K562 (cell line): ENCODE measurements around the gene ZDHHC14. TPM values are rescaled to one million over a fixed set of nuclear protein-coding genes. Genes with fewer than 3 reads are reported as not detected.
A peak's percentile ranks its signal among the peaks of the same experiment; 100 is the strongest.

Source experiments
- ATAC-seq: fragments of 200-7000 bp; cut with Tn5 transposase; 3 replicates; pipeline ENCODE4 v1.9.1; 2020; ENCODE audit warnings: moderate library complexity
- BruUV-seq: library from RNA; stranded (reverse); fragments of 400-500 nt; replicated peaks from 2 replicates; lab custom pipeline; 2021; lab: Mats Ljungman, UMichigan
- CTCF ChIA-PET: fragments of 300-600 bp; formaldehyde crosslinking; extraction: SDS; loops from one replicate; lab custom pipeline; 2021; ENCODE audit warnings: low intra/inter-chr PET ratio; lab: Yijun Ruan, JAX
- POLR2A ChIA-PET: fragments of 300-600, 350-650 bp; sonication (Branson Sonifier 250); formaldehyde crosslinking; extraction: SDS; loops from one replicate; lab custom pipeline; 2021; ENCODE audit warnings: antibody characterized with exemption, inconsistent platforms; lab: Yijun Ruan, JAX
- DNase-seq, 4 experiments: peaks; one replicate each; pipeline versions ENCODE4 v3.0.0 to v3.0.0-alpha.2; 2011 to 2018; ENCODE audit warnings: low spot score in 3 of 4, mixed read lengths in 3 of 4; ENCODE audit errors: extremely low read depth in 1 of 4
- FAIRE-seq: peaks from 2 replicates; lab custom pipeline; 2011; peaks lifted over from hg19 to GRCh38; lab: Jason Lieb, UNC
- H2AFZ ChIP-seq: 2 replicates; pipeline ENCODE4 v1.6.0; 2011; ENCODE audit warnings: low read depth, low read length, control low read depth, inconsistent platforms
- H3K27ac ChIP-seq: fragments of 200-600 bp; 3 replicates; pipeline ENCODE4 v1.8.0; 2011; ENCODE audit warnings: low read depth, mild to moderate bottlenecking, control low read depth, inconsistent platforms, low read length, moderate library complexity, mixed read lengths; ENCODE audit errors: extremely low read depth
- H3K27me3 ChIP-seq, 2 experiments: fragments of 300-600 bp in 1 of 2; 2 replicates in 1 of 2; 3 replicates in 1 of 2; pipeline versions ENCODE4 v1.6.0 to v1.8.0; 2011; ENCODE audit warnings: inconsistent platforms in 2 of 2, low read length in 2 of 2, mild to moderate bottlenecking in 1 of 2, mixed read lengths in 1 of 2, moderate library complexity in 1 of 2; ENCODE audit not compliant: control insufficient read depth in 2 of 2, insufficient read depth in 2 of 2
- H3K36me3 ChIP-seq: fragments of 300-600 bp; 3 replicates; pipeline ENCODE4 v1.8.0; 2011; ENCODE audit warnings: mild to moderate bottlenecking, low read length, inconsistent platforms; ENCODE audit not compliant: control insufficient read depth, insufficient read depth
- H3K4me1 ChIP-seq, 2 experiments: fragments of 200-600 bp in 1 of 2; replicated peaks in 1 of 2; 2 replicates in 1 of 2; 3 replicates in 1 of 2; pipeline versions ENCODE4 v1.5.1 to v1.8.0; 2011; ENCODE audit warnings: inconsistent platforms in 2 of 2, low read length in 2 of 2, mild to moderate bottlenecking in 1 of 2, mixed read lengths in 1 of 2, moderate library complexity in 1 of 2; ENCODE audit not compliant: control insufficient read depth in 2 of 2, insufficient read depth in 2 of 2
- H3K4me2 ChIP-seq: 2 replicates; pipeline ENCODE4 v1.6.1; 2011; ENCODE audit warnings: low read length, control low read depth, inconsistent platforms, mixed read lengths; ENCODE audit not compliant: insufficient read depth
- H3K4me3 ChIP-seq: fragments of 200-600 bp; sonication (generic), shearing (Covaris generic); 2 replicates; pipeline ENCODE4 v1.5.1; 2016; ENCODE audit warnings: control low read depth, inconsistent platforms
- H3K79me2 ChIP-seq: fragments of 200-600 bp; 3 replicates; pipeline ENCODE4 v1.8.0; 2011; ENCODE audit warnings: low read length, inconsistent platforms; ENCODE audit not compliant: control insufficient read depth, insufficient read depth
- H3K9ac ChIP-seq, 2 experiments: 2 replicates each; pipeline versions ENCODE4 v1.6.0 to v1.6.1; 2011; ENCODE audit warnings: low read depth in 2 of 2, low read length in 2 of 2, control low read depth in 1 of 2, inconsistent platforms in 1 of 2, mild to moderate bottlenecking in 1 of 2, mixed read lengths in 1 of 2; ENCODE audit not compliant: insufficient read depth in 1 of 2
- H3K9me1 ChIP-seq: one replicate; pipeline ENCODE4 v1.6.0; 2011; ENCODE audit warnings: inconsistent platforms, mild to moderate bottlenecking, low read length, moderate library complexity; ENCODE audit not compliant: control insufficient read depth, insufficient read depth
- H3K9me3 ChIP-seq: replicated peaks from 2 replicates; pipeline ENCODE4 v1.5.1; 2011; ENCODE audit warnings: low read depth, low read length, inconsistent platforms; ENCODE audit not compliant: control insufficient read depth, insufficient read depth
- H4K20me1 ChIP-seq: replicated peaks from 2 replicates; pipeline ENCODE4 v1.6.1; 2011; ENCODE audit warnings: low read length, inconsistent platforms, mixed read lengths; ENCODE audit not compliant: control insufficient read depth, insufficient read depth
- CC2D1A ChIP-seq: fragments of 450-650 bp; IDR thresholded peaks from 2 replicates; pipeline ENCODE4 v1.6.1; 2017; ENCODE audit warnings: mild to moderate bottlenecking
- CREB3 ChIP-seq: fragments of 450-650 bp; conservative IDR thresholded peaks from 2 replicates; pipeline ENCODE4 v1.6.1; 2016; ENCODE audit warnings: missing genetic modification characterization, low read depth, mild to moderate bottlenecking, missing compliant biosample characterization, moderate library complexity
- E2F5 ChIP-seq: sonication (generic); formaldehyde crosslinking; IDR thresholded peaks from 2 replicates; pipeline ENCODE4 v1.8.0; 2022; ENCODE audit warnings: mild to moderate bottlenecking, missing genetic modification reagents
- HNRNPUL1 ChIP-seq: fragments of 200-400 bp; formaldehyde crosslinking; IDR thresholded peaks from 2 replicates; pipeline ENCODE4 v1.6.1; 2017; ENCODE audit warnings: low read length
- KAT7 ChIP-seq: sonication (generic); formaldehyde crosslinking; IDR thresholded peaks from 2 replicates; pipeline ENCODE4 v1.8.0; 2022; ENCODE audit warnings: missing genetic modification reagents, mild to moderate bottlenecking, borderline replicate concordance
- ZHX1 ChIP-seq: fragments of 150-350 bp; conservative IDR thresholded peaks from 2 replicates; pipeline ENCODE4 v1.6.1; 2014; ENCODE audit warnings: low read length
- WGBS: fragments of 100-300 bp; shearing (Covaris generic); methylation state at CpG from one replicate; pipeline ENCODE4 v1.1.6; 2016; ENCODE audit warnings: low coverage, mixed read lengths; ENCODE audit not compliant: insufficient coverage; ENCODE audit errors: missing lambda C conversion rate; 5-methylcytosine and 5-hydroxymethylcytosine counted together
- in situ Hi-C: fragments of 300-500 bp; cut with MboI; formaldehyde crosslinking; loops from 4 replicates; pipeline ENCODE4 v1.15.0; 2018; ENCODE audit warnings: inconsistent platforms, mixed read lengths
- intact Hi-C: fragments of 100-400 bp; cut with micrococcal nuclease; formaldehyde crosslinking; loops from 2 replicates; pipeline ENCODE4 v1.14.2; 2022
- polyA plus RNA-seq, 8 experiments: library from polyadenylated mRNA; depleted of rRNA in 4 of 8; stranded (reverse) in 5 of 8; unstranded in 3 of 8; fragments of >200 nt; fragmentation: Nextera tagmentation in 2 of 8; fragmentation: Illumina TruSeq in 1 of 8; extraction: Ambion mirVana in 2 of 8; extraction: Trizol in 1 of 8; gene quantifications; 2 replicates each; pipeline versions ENCODE4 v1.2.1 to v1.2.3, GENCODE V29; 2011 to 2014; ENCODE audit warnings: inconsistent platforms in 1 of 8, missing spikeins in 1 of 8
- total RNA-seq, 7 experiments: library from RNA; depleted of rRNA in 6 of 7; stranded (reverse); fragments of >200 nt in 6 of 7; fragmentation: Illumina TruSeq in 2 of 7; extraction: Trizol in 2 of 7; gene quantifications; 2 replicates each; pipeline versions ENCODE4 v1.2.1 to v1.2.3, GENCODE V29; 2011 to 2021; ENCODE audit warnings: low replicate concordance in 1 of 7

The ZDHHC14 gene
- total and polyA plus RNA-seq, 9 of the 15 experiments (the other 6 are each of a cell fraction or from before 2014, with no cell fraction given): 0.92 to 23.1 (median 13.8) TPM

GRCh38 chr6:157513004-157513603, 132.1 kb downstream of the ZDHHC14 start:
- DNase-seq: peak in 1 of 4 experiments; percentile 24
- BruUV-seq: no TSS peak
- Histone ChIP-seq H3K9ac (peak overlapping the region; percentile 14 to 63; a peak in 3 of 4 replicates), H2AFZ (peak overlapping the region; percentile 6), H3K36me3 (peaks cover 3% of the 10 kb centered on the region; the same call in 1 of the 3 replicates), H3K27me3 (no peaks in the 10 kb centered on the region), H4K20me1 (no peaks in the 10 kb centered on the region), H3K4me3 (no peak overlapping the region), H3K9me1 (no peaks in the 10 kb centered on the region), H3K4me2 (peak overlapping the region; percentile 15; the same call in 1 of the 2 replicates), H3K79me2 (peaks cover 45% of the 10 kb centered on the region), H3K4me1 (peaks cover 49 to 54% of the 10 kb centered on the region in 2 experiments), H3K9me3 (no peaks in the 10 kb centered on the region), H3K27ac (peak overlapping the region; percentile 98)
- in situ Hi-C loops: no loop called here
- TF ChIP-seq KAT7 (CRISPR knock-in tag): peak; percentile 12; the same call in 1 of the 2 replicates
- TF ChIP-seq E2F5 (CRISPR knock-in tag): 0 out of 2 replicates have a peak, but pooled peaks have one; percentile 61
- no peak for TF ChIP-seq CC2D1A
- TF ChIP-seq ZHX1: no peak
- 0 out of 2 replicates have a peak, but pooled peaks have one; percentile 30 for TF ChIP-seq CREB3 (tag)
- no peak for TF ChIP-seq HNRNPUL1
- whole genome bisulfite sequencing: 57% methylated on average over 9 of the region's 9 CpGs
- ChIA-PET CTCF (no interaction called here), POLR2A (interaction anchor here (0.6 to 2.8 kb wide), 8 partner anchors 10 to 190 kb away, joined by 3 to 21 read pairs (median 4); partner anchors contain the start of genes TMEM242 and ZDHHC14)
- ATAC-seq: no peak
- FAIRE-seq: no peak
- intact Hi-C loops: loop anchor here (10.0 kb wide), 1 partner anchor 1868 kb away; no protein-coding TSS in a partner anchor
